ENCODE results near the gene SMIM36. TPM values are rescaled to one million over a fixed set of nuclear protein-coding genes. Genes with fewer than 3 reads are reported as not detected.
"Not testable (repeated sequence)": the region's sequence is repeated elsewhere in the genome, so short reads cannot be mapped to it uniquely, and the experiment has no call there.

The SMIM36 gene
- polyA plus RNA-seq, 3 donors: 0.14 TPM; not detected in 2

GRCh38 chr17:55435408-55435807 is 75.8 kb downstream of the SMIM36 start:
- no peak for DNase-seq

- no peak for DNase-seq
These were observed 76.5 kb downstream of the SMIM36 start for GRCh38 chr17:55434721-55435120.

- no peak for DNase-seq
These were observed 77.4 kb downstream of the SMIM36 start for GRCh38 chr17:55433629-55434422.

GRCh38 chr17:55433029-55433628 is 78.1 kb downstream of the SMIM36 start:
- DNase-seq: no peak

- DNase-seq: no peak
These were observed 78.8 kb downstream of the SMIM36 start for GRCh38 chr17:55432358-55433028.

- DNase-seq: not testable (repeated sequence)
These were observed 79.3 kb downstream of the SMIM36 start for GRCh38 chr17:55431914-55432313.

- no peak for DNase-seq
These were observed 80.5 kb downstream of the SMIM36 start for GRCh38 chr17:55430541-55431288.

GRCh38 chr17:55427587-55427882 is 83.7 kb downstream of the SMIM36 start:
- no peak for DNase-seq

- DNase-seq: no peak
These were observed 84.2 kb downstream of the SMIM36 start for GRCh38 chr17:55426851-55427586.

GRCh38 chr17:55424893-55425540 is 86.2 kb downstream of the SMIM36 start:
- no peak for DNase-seq

GRCh38 chr17:55423535-55423934 is 87.7 kb downstream of the SMIM36 start:
- no peak for DNase-seq

GRCh38 chr17:55422828-55423164 is 88.5 kb downstream of the SMIM36 start:
- not testable (repeated sequence) for DNase-seq

GRCh38 chr17:55421179-55421934 is 89.9 kb downstream of the SMIM36 start, which contains the start of gene MMD:
TSS of gene MMD (minus strand) at chr17:55421835. CDS start at chr17:55421695, 140 bp downstream.
- no peak for DNase-seq

- DNase-seq: no peak
These were observed 90.5 kb downstream of the SMIM36 start for GRCh38 chr17:55420776-55421178.

GRCh38 chr17:55420067-55420775 is 91.0 kb downstream of the SMIM36 start:
- no peak for DNase-seq

GRCh38 chr17:55418369-55419268 is 92.6 kb downstream of the SMIM36 start:
- no peak for DNase-seq

- DNase-seq: no peak
These were observed 93.6 kb downstream of the SMIM36 start for GRCh38 chr17:55417411-55418268.

Measured in renal pelvis (tissue), 4 donors.